OCI-LY3 (cell line): ENCODE measurements around the gene RASA1.

Experiments
- CTCF ChIP-seq: fragments of 200-600, 300-600 bp; sonication (generic); IDR thresholded peaks from 2 replicates; pipeline ENCODE4 v1.5.1; 2014; ENCODE audit warnings: antibody characterized with exemption, low read length, low read depth
- EZH2phosphoT487 ChIP-seq: fragments of 200-600 bp; shearing (Covaris generic); IDR thresholded peaks from 2 replicates; pipeline ENCODE4 v1.6.1; 2018; ENCODE audit warnings: antibody characterized with exemption, mixed run types, low read depth

- TF ChIP-seq CTCF = no peak
- TF ChIP-seq EZH2phosphoT487 = no peak
These were observed 118.1 kb downstream of the RASA1 start for GRCh38 chr5:87385802-87386201.
